Gastroesophageal sphincter (tissue), 4 donors: ENCODE results near the gene FRMD5. TPM values are rescaled to one million over a fixed set of nuclear protein-coding genes. Genes with fewer than 3 reads are reported as not detected.

Experiments used
- ATAC-seq: fragments of 150-250 bp; one replicate; pipeline ENCODE4 v1.9.1; 2016; ENCODE audit warnings: mild to moderate bottlenecking, moderate library complexity
- H3K27ac ChIP-seq, 4 donors: fragments of 200-600 bp; sonication (generic) in 3 of 4; 1 replicate in 3 of 4; 2 replicates in 1 of 4; pipeline ENCODE4 v1.5.1; 2016 to 2019
- H3K27me3 ChIP-seq: fragments of 200-600 bp; sonication (generic); one replicate; pipeline ENCODE4 v1.5.1; 2019
- H3K36me3 ChIP-seq, 2 donors: fragments of 200-600 bp; sonication (generic); one replicate each; pipeline ENCODE4 v1.5.1; 2019; ENCODE audit warnings: control low read depth in 1 of 2
- H3K4me1 ChIP-seq, 3 donors: fragments of 200-600 bp; sonication (generic); 1 replicate in 2 of 3; 2 replicates in 1 of 3; pipeline ENCODE4 v1.5.1; 2016 to 2019; ENCODE audit warnings: control low read depth in 2 of 3
- H3K4me3 ChIP-seq, 2 donors: fragments of 200-600 bp; sonication (generic); one replicate each; pipeline ENCODE4 v1.5.1; 2019; ENCODE audit warnings: mild to moderate bottlenecking in 1 of 2, moderate library complexity in 1 of 2
- H3K9me3 ChIP-seq, 3 donors: fragments of 200-600 bp; sonication (generic); one replicate each; pipeline ENCODE4 v1.5.1; 2017 to 2019; ENCODE audit warnings: control low read depth in 2 of 3
- CTCF ChIP-seq, 4 experiments: fragments of 200-600 bp in 2 of 4; fragments of 450-650 bp in 2 of 4; sonication (generic) in 1 of 4; IDR thresholded peaks; one replicate each; pipeline ENCODE4 v1.5.1; 2017 to 2019; ENCODE audit warnings: antibody characterized with exemption in 4 of 4, mild to moderate bottlenecking in 2 of 4, moderate library complexity in 2 of 4
- EP300 ChIP-seq: sonication (generic); formaldehyde crosslinking; IDR thresholded peaks from one replicate; pipeline ENCODE4 v1.6.1; 2017; ENCODE audit warnings: antibody characterized with exemption, mild to moderate bottlenecking
- POLR2A ChIP-seq, 2 donors: fragments of 450-650 bp; IDR thresholded peaks; one replicate each; pipeline ENCODE4 v1.6.1; 2017; ENCODE audit warnings: antibody characterized with exemption in 2 of 2, mild to moderate bottlenecking in 2 of 2, moderate library complexity in 1 of 2
- POLR2AphosphoS5 ChIP-seq: sonication (generic); formaldehyde crosslinking; IDR thresholded peaks from one replicate; pipeline ENCODE4 v1.6.1; 2017; ENCODE audit warnings: antibody characterized with exemption
- WGBS, 2 donors: methylation state at CpG; one replicate each; pipeline ENCODE4 v1.1.5; 2018; ENCODE audit warnings: low coverage in 1 of 2; 5-methylcytosine and 5-hydroxymethylcytosine counted together
- small RNA-seq, 4 donors: library from RNA; depleted of rRNA; stranded (forward); fragments of <200 nt; gene quantifications; one replicate each; pipeline ENCODE3, GENCODE V24; 2016
- total RNA-seq, 4 donors: library from RNA; depleted of rRNA; stranded (reverse); fragments of >200 nt; gene quantifications; one replicate each; pipeline ENCODE4 v1.1.0, GENCODE V29; 2016

Gene FRMD5
- total RNA-seq, 4 donors from 2014 or later: 0.47 to 1.2 (median 0.90) TPM

GRCh38 chr15:43824302-43825246 lies 370.5 kb downstream of the FRMD5 start, which contains the start of gene MFAP1:
TSS of gene MFAP1 (minus strand) at chr15:43824690. CDS start at chr15:43824569, 121 bp downstream.
- Histone ChIP-seq H3K4me3 (peak within 1 kb of the TSS; percentile 80 to 100), H3K27me3 (no peaks in the 10 kb centered on the region), H3K27ac (peak within 1 kb of the TSS; percentile 93 to 99 (median 93)), H3K36me3 (peaks cover 0 to 7% of the 10 kb centered on the region in 2 donors), H3K4me1 (peaks cover 4 to 73% (median 18%) of the 10 kb centered on the region in 3 donors), H3K9me3 (no peaks in the 10 kb centered on the region)
- 15 to 54% methylated on average over 7 to 30 of the region's 46 CpGs for WGBS, 2 donors
- TF ChIP-seq CTCF (IDR thresholded peaks at IDR 0.05): no peak
- TF ChIP-seq POLR2AphosphoS5: peak; percentile 98
- peak; percentile 82 to 84 for TF ChIP-seq POLR2A (IDR thresholded peaks at IDR 0.05)
- ATAC-seq: peak; percentile 95

GRCh38 chr15:43821505-43821904 lies 373.6 kb downstream of the FRMD5 start:
- Histone ChIP-seq H3K27ac (no peak overlapping the region), H3K4me1 (peaks cover 4 to 70% (median 18%) of the 10 kb centered on the region in 3 donors)
- WGBS, 2 donors: 10 to 29% methylated on average over 3 of the region's 3 CpGs

More at GRCh38 chr15:43821505-43821904, 373.6 kb downstream of the FRMD5 start:
- Histone ChIP-seq H3K9me3 (no peaks in the 10 kb centered on the region), H3K36me3 (peaks cover 0 to 19% of the 10 kb centered on the region in 2 donors), H3K27me3 (no peaks in the 10 kb centered on the region), H3K4me3 (no peak overlapping the region)
- TF ChIP-seq POLR2A (IDR thresholded peaks at IDR 0.05) (no peak), EP300 (no peak), POLR2AphosphoS5 (no peak), CTCF (IDR thresholded peaks at IDR 0.05) (no peak)
- no peak for ATAC-seq

Small RNA genes lying within 50 kb of the gene (small RNA-seq; reads per million reads assigned to genes)
- 0 reads per million in 4 donors for gene RF00019

Other genes with a start within 250 kb of the FRMD5 start
- 100 to 1,000 TPM in 1 of 4 donors, 10 to 100 TPM in 3; 77.5 to 125 (median 81.7) TPM for gene GOLM2, start 93.4 kb upstream of the FRMD5 start, total RNA-seq
- gene CTDSPL2, start 232.4 kb upstream of the FRMD5 start, total RNA-seq: 10 to 100 TPM; 31.6 to 74.7 (median 46.9) TPM